ENCODE data around the gene SDK2. TPM values are rescaled to one million over a fixed set of nuclear protein-coding genes. Genes with fewer than 3 reads are reported as not detected.

SDK2 gene
- total RNA-seq, 1 experiment from 2014 or later, result not detected

DNA sequence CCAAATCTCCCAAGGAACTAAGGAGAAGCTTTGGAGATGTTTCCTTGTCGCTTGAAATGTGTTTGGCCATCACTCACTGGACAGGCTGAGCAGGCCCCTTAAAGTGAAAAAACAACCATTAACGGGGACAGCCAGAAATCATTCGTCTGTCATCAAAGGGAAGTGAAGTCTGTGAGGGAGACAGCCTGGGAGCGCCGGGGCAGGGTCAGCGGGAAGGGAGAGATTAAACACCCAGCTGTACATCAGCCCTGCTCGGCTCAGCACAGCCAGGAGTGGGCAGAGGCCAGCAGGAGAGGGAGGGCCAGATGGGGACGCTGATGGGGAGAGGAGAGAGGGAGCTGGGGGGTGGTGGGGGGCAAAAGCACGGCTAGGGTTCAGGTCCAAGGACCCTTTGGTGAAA, 105.1 kb downstream of the SDK2 start:
- DNase-seq (ENCODE audit: low read depth), result no peak

DNA sequence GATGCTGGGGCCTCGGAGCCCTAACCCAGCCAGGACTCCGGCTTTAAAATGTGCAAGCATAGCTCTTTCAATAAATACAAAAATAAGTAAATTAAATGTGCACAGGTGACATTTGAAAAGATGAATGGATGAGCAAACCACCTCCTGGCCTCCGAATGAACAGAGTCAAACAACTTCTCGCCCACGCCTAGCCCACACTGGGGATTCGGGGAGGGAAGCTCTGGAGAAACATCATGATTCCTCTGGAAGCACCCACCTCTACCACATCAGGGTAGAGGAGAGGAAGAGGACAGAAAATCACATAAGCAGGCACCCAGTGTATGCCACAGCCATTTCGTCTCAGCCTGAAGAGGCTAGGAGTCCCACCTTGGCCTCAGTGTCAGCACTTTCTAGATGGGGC, 105.8 kb downstream of the SDK2 start:
- DNase-seq (ENCODE audit: low read depth), result no peak

DNA sequence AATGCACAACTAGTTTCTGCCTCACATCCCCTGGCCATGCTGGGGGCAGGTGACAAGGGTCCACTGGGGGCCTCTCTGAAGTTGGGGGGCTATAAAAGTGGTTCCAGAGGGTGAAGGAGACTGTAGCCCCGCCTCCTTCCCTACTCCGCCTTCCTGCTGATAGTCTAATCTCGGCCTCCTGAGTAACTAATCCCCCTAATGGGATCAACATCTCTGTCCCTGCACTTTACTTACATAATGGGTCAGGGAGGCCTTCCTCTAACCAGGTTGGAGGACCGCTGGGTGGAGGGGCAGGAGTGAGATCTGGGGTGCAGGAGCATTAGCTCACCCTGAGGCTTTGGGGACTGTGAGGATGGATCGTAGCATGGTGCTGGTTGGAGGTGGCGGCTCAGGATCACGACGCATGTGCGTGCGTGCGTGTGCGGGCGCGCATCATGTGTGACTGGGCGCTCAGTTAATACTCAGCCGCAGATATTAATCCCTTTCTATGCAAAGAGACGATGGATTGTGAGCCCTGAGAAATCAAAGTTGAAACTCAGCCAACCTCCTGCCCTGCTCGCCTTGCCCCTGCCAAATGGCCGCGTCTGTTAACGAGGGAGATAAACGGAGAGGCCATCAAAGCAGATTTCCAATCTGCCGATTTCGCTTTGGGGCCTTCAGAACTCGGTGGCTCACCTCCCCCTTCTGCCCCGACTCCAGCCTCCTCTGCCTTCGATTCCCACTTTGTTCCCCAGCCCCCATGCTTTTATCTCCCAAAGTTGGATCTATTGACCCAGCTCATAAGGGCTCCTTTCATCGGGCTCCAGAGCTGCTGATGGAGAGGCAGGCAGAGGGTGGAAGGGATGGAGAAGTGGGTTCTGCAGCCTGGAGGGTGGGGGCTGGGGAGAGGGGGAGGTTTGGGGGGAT, 107.3 kb downstream of the SDK2 start:
- no peak for DNase-seq (ENCODE audit: low read depth)

DNA sequence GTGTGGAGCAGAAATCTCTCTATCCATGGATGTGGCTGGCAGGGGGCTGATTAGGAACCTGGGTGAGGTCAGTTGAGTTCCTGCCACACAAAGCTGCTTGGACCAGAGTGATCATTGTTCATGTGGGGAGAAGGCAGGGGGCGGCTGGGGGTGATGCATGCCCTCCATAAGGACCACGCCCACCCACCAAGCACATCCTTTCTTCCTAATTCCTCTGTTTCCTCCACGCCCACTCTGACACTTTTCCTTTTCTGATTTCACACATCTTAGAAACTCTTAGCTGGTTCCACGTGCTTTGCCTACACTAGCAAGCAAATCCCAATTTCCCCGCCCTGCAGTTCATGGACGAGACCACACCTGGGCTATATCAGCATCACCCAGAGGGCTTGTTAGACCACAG, 108.5 kb downstream of the SDK2 start:
- DNase-seq (ENCODE audit: low read depth), result no peak

DNA sequence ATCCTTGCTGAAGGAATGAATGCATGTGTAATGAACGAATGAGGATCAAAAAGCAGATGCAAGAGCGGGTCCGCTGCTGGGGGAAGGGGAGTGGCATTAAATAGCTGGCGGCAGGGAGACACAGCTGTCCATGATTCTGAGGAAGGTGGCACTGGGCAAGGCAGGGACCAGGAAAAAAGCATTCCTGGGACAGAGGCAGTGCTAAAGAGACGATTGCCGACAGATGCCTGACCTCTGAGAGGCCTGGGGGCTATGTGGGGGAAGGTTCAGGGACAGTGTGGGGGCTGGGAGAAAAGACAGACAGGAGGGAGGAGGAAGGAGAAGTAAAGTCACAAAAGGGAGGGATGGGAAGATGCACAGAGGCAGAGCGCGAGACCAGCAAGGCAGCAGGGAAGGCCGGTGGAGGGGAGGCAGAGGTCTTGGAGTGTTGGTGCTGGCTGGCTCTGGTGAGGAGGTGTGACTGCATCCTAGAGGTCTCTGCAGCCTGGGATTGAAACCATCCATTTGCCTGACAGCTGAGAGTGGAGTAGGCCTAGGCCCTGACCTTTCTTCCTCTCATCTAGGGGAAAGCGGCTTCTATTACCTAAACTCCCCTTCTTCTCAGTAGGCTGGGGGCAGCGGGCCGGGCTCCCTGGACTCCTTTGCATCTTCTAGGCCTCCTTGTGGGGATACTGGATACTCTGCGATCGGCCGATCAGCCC, 109.9 kb downstream of the SDK2 start:
- DNase-seq (ENCODE audit: low read depth), result no peak

DNA sequence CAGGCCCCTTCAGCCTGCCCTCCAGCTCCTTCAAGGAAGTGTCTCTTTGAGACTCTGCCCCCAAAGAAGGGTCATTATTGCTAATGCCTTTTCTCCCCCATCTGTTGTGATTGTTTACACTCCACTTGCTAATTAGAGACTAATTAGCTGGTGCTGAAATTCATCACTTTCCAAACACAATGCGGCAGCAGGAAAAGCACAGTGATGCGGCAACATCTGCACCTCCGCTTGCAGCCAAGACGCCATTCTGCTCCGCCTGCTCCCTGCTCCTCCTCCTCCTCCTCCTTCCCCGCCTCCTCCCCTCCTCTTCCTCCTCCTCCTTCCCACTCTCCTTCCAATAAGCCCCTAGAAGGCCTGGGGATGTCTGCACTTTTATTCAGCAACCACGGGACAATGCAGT, 110.5 kb downstream of the SDK2 start:
- no peak for DNase-seq (ENCODE audit: low read depth)

DNA sequence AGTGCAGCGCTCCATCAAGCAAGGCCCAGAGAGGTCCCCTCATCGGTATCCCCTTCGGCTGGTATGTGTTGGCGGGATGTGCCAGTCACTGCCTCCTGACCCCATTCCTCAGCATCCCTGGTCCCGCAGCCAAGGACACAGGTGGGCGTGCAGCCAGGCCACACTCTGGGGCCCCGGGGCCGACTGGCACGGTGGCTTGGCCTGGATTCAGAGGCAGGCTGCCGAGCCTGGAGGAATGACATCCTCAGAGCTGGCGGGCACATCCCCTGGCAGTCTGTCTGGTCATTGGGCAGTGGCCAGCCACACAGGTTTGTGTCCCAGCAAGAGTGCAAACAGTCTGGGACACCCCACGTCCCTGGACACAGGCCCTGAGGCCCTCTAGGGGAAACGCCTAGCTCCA, 111.1 kb downstream of the SDK2 start:
- DNase-seq (ENCODE audit: low read depth), result no peak

DNA sequence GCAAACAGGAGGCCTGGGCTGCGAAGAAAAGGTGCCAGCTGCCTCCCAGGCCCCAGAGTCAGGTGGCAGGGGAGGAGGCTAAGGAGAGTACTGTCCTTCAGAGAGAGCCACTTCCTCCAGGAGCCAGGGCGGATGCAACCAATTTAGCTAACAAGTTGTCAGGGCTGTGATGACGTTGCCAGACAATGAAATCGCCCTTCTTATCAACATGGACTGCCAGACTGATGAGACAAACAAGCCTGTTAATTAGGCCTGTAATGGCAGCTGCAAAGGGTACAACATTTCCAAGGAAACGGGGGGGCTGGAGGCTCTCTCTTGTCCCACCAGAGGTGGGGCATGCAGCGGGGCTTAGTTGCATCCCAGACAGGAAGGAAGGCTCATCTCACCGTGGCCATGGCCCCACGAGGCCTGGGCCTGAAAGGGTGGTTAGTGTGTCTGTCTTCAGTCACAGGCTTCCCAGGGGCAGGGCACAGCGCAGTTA, 111.8 kb downstream of the SDK2 start:
- DNase-seq (ENCODE audit: low read depth), result no peak

DNA sequence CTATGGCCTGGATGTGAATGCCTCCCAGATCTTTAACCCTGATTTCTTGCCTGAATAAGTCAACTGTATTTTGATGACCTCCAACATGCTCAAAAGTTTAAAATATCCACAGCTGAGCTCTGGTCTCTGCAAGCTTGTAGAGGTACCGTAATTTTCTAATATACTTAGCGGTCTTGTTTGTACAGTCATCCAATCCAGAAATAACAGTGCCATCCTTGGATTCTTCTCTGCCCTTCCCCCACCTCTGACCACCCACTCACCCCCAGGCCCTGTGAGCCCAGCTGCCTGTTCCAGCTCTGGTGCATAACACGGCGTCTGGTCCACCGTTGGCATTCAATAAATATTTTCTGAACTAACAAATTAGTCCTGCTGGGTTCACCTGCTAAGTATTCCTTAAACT, 113.1 kb downstream of the SDK2 start:
- DNase-seq (ENCODE audit: low read depth), result no peak

DNA sequence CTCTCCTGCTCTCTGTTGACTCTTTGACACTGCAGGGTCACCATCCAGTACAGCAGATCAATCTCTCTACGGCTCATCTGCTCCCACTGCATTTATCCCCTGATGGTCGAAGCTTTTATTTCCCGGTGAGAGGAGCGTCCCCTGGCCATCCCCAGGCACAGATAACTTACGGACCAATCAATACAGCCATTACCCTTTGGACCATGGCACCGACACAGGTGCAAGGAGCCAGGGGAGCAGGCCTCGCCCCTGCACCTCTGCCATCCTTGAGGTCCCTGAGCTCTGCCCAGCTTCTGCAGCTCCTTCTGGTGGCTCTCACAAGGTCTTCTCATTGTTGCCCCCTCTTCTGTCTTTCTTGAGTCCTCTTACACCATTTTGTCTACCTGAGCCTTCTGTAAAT, 115.6 kb downstream of the SDK2 start:
- no peak for DNase-seq (ENCODE audit: low read depth)

DNA sequence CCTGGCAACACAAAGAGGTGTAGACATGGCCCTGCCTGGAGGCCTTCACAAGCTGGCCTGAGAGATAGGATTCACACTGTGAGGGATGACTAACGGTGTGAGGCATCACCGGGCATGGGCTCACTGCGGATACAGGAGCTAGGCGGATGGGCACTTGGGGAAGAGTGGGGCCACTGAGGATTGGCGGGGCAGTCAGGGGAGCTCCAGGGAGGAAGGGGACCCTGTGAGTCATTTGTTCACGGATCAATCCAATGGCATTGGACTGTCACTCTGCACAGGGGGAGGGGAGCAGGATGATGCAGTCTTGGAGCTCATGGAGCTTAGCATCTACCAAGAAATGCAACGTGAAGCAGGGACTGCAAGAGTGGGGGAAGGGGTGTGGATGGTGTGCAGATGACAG, 117.3 kb downstream of the SDK2 start:
- no peak for DNase-seq (ENCODE audit: low read depth)

DNA sequence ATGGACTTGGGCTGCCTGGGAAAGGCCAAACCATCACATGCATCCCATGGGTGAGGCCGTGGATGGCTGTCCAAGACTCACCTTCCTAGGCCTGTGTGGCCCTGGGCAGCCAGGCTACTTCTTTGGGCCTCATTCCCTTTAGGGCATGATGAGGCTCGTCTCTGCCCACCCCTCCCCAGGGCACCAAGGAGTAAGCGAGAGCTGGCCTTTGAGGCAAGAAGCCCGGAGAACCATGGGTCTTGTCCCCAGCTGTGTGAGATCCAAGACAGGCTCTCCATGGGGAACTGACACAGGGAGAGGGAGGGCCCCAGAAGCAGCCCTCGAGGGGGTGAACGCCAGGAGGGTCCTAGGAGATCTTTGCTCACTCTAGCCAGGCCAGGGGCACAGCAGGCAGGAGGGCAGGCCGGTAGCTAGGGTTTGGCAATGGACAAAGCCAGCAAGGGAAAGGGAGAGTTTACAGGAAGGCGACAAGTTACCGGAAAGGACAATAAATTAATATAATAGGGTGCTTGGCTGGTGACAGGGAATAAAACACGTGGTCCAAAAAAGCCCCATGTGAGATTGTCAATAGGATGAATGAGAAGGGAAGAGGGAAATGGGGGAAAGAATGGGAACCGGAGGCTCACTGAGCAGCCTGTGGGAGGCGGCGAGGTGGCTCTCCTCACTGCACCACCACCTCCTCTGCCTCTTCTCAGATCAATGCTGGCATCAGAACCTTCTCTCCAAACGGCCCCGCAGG, 119.1 kb downstream of the SDK2 start:
- no peak for DNase-seq (ENCODE audit: low read depth)

DNA sequence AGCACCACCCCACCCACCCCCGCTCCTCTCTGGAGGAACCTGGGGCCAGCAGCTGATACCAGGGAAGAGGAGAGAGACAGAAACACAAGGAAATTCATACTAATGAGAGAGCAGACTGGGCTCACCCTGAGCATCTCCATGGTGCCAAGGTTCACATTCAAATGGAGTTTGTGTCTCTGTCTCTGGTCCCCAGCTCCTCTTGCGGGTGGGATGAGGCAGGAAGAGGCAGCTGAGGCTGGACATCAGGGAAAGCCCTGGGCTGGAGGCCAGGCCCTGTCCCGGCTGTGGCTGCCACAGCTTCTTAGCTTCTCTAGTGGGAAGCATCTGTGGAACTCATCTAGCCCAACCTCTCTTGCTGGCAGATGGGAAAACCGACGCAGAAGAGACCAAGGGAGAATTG, 121.5 kb downstream of the SDK2 start:
- DNase-seq (ENCODE audit: low read depth), result no peak

DNA sequence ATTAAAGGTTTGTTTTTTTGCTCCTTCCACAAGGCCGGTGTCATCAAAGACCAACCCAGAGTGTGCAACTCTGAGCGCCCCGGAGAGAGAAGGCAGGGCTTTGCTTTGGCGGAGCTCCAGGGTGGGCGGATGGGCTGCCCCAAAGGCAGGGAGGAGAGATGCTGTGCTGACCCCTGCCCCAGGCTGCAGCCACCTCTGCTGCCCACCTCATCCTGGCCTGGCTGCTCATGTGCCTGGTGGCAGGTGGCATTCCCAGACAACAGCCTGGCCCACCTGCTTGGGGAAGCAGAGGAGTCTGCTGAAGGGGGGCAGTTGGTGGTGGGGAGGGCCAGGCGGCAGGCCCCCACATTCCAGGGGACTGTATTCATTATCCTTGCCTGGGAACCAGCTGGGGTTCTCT, 122.1 kb downstream of the SDK2 start:
- no peak for DNase-seq (ENCODE audit: low read depth)

DNA sequence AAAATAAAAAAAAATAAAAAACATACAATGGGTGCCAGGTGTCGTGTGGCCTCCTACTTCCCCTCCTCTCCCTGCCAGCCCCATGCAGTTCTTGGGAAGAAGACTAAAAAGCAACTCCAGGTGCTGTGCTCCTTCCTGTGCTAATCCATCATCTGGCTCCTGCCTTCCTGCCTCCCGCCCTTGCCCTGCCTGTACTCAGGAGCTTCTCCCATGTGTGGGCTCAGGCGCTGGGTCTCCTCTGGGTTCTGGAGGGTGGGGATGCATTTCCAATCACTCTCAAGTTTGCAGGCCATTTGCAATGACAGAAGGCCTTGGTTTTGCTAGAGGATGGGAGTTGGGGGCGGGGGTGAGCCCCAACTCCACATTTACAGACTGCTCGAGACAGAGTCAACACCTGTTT, 122.9 kb downstream of the SDK2 start:
- no peak for DNase-seq (ENCODE audit: low read depth)

DNA sequence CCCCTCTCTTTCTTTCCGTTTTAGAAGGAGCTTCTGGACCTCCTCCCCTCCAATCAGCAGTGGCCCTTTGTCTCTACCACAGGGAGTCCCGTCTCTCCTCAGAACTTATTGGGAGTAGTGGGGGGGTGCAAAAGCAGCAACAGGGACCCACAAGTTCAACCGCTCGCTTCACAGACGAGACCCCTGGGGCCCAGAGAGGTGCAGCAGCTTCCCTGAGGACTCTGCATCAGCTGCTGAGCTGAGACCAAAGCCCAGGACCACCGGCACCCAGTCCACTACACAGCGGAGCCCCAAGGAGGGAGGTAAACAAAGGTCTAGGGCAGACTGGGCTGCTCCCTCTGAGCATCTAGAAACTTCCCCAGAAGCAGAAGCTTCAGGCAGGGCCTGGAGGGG, 123.9 kb downstream of the SDK2 start:
- no peak for DNase-seq (ENCODE audit: low read depth)

DNA sequence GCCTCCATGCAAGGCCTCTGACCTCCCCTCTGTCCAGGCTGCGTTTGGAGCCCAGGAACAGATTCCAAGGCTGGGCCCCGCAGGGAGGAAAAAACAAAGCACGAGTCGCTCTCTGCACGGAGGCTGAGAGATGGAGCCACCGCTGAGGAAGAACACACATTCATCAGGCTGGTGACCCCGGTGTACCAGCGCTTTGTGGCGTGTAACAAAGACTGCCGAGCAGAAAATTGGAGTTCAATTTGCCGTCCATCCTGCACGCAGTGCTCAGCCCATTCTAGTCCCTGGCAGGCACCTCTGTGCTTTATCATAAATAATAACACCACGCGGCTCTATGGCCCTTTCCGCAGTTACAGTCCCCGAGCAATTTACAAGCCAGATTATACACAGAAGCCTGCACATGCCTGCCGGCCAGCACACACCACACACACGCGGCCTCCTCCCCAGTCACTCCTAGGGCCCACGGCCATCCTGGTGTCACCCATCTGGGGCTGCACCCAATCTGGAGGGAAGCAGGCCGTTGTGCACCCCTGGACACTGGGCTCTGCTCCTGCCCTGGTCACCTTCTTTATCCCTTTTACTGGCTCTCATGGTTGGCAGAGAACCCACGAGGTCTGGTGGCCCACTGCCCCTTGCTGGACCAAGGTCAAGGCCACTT, 124.4 kb downstream of the SDK2 start:
- no peak for DNase-seq (ENCODE audit: low read depth)

DNA sequence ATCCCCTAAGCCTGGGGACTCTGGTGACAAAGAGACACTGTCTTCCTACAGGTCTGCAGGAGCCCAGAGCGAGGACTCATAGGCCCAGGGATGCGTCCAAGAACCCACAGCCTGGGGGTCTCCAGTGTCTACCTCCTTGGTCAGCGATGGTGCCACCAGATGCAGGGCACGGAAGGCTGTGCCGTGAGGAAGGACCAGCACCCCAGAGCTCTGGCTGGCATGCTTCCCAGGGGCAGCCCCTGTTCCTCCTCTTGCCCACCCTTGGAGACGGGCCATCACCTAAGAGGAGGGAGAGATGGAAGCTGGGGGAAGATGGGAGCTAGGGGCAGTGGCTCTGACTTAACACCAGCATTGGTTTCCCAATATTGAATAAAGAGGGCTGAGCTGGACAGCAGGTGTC, 125.2 kb downstream of the SDK2 start:
- no peak for DNase-seq (ENCODE audit: low read depth)

DNA sequence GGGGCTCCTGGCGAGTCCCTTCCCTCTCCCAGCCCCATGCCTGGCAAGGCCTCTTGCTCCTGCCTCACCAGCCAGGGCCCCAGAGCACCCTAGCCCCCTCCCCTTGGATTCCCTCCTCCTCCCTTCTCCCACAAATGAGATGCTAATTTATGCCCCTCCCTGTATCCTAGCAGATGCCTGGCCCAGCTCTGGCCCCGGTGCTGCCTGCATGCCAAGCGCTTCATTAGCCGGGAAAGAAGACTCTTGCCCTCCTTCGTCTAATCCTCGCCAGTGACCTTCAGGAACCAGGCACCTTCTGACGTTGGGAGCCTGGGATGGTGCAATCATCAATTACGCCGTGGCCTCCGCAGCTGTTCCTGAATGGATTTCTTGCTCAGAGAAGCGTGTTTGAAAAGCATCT, 127.8 kb downstream of the SDK2 start:
- DNase-seq (ENCODE audit: low read depth), result no peak

DNA sequence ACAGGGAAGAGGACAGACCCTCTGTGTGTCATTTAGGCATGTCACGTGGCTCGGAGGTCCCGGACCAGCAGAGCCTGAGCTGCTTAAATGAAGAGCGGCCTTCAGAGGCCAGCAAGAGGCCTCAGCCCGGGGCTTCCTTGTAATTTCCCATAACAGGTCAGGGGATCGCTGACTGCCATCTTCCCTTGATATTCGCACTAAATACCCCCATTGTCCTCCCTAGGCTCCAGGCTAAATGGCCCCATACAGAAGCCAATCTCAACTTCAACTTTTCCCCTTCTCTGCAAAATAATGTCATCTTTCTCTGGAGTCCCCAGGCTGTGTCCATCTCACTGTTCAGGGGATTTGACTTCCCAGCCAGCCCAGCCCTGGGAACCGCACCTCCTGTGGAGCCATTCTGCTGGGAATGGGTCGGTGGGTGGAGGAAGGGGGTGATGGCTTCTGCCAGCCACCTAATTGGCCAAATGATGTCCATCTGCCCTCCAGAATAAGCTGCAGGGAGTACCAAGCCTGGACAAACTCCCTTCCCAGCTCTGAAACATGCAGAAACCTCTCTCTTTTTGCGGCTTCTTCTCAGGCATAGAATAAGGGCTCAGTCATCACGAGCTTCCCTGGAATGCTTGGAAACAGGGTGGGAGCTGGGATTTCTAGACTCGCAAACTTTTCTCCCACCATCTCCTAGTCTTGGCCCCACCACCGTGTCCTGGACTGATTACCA, 129.9 kb downstream of the SDK2 start:
- no peak for DNase-seq (ENCODE audit: low read depth)

DNA sequence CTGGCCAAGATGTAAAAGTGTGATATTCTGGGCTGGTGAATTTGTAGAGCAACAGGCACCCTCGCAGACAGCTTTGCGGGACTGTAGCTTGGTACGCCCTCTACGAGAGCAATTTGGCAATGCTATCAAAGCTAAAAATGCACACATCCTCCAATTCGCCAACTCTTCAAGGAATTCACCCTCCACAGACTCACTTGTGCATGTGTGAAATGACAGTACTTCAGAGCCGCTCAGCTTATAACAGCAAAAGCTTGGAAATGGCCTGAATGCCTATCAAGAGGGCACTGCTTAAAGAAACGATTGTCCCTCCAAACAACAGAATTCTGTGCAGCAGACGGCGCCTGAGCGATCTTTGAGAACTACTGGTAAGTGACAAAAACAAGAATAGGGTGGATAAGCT, 130.8 kb downstream of the SDK2 start:
- no peak for DNase-seq (ENCODE audit: low read depth)

Measured in LHCN-M2 (cell line).